GM20000 (cell line): Measurements from ENCODE around the gene RBM20.

Experiments used
- DNase-seq: peaks from one replicate; pipeline ENCODE4 v3.0.0; 2012; ENCODE audit warnings: low spot score
- TF ChIP-seq, protein P1 (sequence below): IDR thresholded peaks from 2 replicates; pipeline ENCODE4 v1.5.1; 2012; ENCODE audit warnings: mild to moderate bottlenecking, control low read depth; ENCODE audit errors: extremely low read depth, missing control alignments

RBM20 gene

DNA sequence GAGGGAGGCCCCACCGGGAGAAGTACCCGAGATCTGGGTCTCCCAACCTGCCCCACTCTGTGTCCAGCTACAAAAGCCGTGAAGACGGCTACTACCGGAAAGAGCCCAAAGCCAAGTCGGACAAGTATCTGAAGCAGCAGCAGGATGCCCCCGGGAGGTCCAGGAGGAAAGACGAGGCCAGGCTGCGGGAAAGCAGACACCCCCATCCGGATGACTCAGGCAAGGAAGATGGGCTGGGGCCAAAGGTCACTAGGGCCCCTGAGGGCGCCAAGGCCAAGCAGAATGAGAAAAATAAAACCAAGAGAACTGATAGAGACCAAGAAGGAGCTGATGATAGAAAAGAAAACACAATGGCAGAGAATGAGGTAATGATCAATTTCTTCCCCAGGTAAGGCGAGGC is 168.4 kb downstream of the RBM20 start:
- no peak for DNase-seq
- TF ChIP-seq, protein P1, sequence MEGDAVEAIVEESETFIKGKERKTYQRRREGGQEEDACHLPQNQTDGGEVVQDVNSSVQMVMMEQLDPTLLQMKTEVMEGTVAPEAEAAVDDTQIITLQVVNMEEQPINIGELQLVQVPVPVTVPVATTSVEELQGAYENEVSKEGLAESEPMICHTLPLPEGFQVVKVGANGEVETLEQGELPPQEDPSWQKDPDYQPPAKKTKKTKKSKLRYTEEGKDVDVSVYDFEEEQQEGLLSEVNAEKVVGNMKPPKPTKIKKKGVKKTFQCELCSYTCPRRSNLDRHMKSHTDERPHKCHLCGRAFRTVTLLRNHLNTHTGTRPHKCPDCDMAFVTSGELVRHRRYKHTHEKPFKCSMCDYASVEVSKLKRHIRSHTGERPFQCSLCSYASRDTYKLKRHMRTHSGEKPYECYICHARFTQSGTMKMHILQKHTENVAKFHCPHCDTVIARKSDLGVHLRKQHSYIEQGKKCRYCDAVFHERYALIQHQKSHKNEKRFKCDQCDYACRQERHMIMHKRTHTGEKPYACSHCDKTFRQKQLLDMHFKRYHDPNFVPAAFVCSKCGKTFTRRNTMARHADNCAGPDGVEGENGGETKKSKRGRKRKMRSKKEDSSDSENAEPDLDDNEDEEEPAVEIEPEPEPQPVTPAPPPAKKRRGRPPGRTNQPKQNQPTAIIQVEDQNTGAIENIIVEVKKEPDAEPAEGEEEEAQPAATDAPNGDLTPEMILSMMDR, result no peak

DNA sequence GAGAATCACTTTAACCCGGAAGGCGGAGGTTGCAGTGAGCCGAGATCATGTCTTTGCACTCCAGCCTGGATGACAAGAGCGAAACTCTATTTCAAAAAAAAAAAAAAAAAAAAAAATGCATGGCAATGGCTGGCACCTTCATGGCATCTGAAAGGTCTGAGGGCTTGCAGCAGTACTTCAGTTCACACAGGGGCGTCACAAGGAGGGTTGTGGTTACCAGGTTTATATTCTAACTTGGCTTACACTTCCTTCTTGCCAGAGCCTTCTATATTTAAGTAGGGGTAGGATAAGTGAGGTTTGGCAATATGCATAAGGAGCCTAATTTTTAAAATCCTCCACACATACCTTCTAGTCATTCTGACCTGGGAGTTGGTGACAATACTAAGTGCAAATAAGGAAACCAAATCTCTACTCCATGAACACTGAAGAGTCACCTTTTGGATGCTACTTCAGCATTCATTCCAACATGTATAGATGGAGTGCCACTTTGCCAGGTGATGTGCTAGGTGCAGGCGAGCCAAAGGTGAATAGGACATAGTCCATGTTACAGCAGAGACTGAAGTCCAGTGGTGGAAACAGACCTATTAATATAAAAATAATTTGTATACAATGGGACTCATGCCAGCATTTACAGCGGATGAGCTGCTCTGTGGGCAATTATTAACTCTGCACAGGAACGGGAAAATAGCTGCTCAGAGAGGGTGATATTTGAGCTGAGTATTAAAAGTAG is 169.8 kb downstream of the RBM20 start:
- TF ChIP-seq, protein P1, result no peak
- DNase-seq, result no peak

DNA sequence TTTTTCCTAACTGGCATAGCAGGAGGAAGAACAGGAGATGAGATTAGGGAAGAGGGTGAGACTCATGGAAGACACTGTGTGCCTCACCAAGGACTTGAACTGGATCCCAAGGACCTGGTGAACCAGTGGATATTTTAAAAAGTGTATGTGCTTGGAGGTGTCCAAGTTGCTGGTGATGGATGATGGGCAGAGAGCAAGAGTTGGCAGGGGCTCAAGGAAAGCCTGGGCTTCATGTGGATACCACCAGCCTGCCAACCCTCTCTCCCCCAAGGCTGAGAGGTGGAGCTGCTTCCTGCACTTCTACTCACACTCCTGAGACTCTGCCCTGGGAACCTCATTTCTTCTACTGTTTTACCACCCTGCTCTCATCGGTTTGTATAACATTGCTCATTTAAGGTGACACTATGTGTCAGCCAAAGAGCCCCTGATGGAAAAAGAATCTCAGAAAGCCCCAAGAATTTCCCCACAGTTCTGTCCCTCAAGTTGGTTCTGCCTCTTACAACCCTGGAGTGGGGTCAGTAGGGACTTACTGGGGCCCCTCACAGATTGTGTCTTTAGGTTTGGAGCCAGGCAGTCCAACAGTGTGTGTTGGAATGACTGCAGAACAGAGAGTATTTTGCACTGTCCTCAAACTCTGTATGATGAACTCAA is 171.3 kb downstream of the RBM20 start:
- TF ChIP-seq, protein P1, result no peak
- DNase-seq, result peak; percentile 44

DNA sequence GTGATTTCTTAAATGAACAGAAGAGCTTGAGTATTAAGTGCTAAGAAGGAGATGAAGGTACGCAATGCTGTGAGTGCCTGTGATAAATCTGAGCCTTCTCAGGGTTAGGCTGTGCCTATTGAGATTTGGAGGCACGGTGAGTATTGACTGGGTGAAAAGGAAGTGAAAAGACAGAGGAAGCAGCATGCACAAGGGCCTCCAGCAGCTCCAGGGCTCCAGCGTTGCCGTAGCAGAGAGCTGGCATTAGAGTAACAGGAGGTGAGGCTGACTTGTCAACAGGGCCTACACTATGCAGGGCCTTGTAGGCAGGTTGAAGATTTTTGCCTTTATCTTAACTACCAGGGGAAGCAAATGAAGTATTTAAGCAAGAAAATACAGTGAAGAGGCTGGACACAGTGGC is 173.5 kb downstream of the RBM20 start:
- TF ChIP-seq, protein P1, result no peak
- no peak for DNase-seq

DNA sequence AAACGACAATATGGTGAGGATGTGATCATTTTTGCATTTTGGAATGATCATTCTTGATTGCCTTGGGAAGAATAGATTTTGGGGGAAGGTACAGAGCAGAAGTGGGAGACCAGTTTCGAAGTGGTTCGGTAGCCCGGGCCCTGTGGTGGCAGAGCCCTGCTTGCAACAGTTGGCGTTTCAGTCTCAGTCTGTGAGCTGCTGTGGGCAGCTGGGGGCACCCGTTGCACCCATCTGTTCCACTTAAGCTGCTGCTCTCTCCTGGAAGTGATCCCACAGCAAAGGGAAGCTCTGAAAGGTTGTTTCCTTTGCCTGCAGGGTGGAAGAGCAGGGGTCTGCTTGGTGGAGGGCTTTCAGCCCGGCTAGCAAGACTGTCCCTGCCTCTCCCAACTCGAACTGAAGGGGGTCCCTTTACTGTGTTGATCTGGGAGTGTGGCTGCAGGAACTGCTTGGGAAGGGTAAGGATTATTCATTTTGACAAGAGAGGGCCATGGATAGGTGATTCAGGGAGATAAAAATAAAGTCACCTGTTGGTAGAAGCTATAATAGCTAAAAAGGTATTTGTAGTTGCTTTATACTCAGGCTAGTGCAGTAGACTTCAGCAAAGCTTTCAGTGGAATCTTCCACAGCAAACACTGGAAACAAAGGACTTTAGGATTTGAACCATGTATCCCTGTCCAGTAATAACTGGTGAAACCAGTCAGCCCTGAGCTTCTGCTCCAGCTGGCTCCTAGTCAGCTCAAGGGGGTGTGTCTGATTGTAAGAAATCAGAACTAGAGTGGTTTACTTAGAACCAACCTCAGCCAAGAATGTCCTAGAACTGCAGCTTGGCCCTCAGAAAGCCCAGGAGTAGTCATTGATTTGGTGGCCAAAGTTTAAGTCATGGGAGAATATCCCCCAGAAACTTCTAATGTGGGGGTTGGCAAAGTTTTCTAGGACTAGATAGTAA is 174.4 kb downstream of the RBM20 start:
- TF ChIP-seq, protein P1, result no peak
- no peak for DNase-seq

DNA sequence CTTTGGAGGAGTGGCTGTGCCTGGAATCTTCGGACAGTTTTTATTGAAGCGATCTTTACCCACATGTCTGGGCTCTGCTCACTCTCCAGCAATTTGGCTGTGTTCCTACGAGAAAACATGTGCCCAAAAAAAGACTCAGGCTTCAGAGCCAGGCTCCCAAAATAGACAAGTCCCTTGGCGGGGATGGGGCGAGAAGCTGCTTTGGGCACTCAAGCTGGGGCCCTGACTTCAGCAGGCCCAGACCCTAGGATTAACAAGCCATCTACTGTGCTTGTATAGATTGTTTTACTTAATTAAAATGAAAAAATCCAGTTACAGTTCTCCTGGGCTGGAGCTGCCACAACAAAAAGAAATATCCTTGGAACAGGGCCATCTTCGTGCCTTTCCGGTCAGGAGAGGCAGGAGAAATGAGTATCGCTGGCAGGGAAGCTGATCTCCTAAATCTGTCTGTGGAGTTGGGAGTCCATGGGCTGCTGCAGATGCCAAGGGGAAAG is 176.2 kb downstream of the RBM20 start:
- TF ChIP-seq, protein P1, result no peak
- DNase-seq, result no peak

DNA sequence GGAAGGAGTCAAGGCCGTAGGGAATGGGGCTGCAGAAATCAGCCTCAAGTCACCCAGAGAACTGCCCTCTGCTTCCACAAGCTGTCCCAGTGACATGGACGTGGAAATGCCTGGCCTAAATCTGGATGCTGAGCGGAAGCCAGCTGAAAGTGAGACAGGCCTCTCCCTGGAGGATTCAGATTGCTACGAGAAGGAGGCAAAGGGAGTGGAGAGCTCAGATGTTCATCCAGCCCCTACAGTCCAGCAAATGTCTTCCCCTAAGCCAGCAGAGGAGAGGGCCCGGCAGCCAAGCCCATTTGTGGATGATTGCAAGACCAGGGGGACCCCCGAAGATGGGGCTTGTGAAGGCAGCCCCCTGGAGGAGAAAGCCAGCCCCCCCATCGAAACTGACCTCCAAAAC is 177.4 kb downstream of the RBM20 start:
- TF ChIP-seq, protein P1, result no peak
- no peak for DNase-seq
